ENCODE results near the gene PDX1.

- TF ChIP-seq CTCF (IDR thresholded peaks at IDR 0.05) (no peak), REST (IDR thresholded peaks at IDR 0.05; ENCODE audit: insufficient read depth in 1 of 2, low read depth in 2 of 2, low read length in 1 of 2) (no peak), POLR2AphosphoS5 (IDR thresholded peaks at IDR 0.05; ENCODE audit: low read depth, low read length) (no peak), TCF7L2 (IDR thresholded peaks at IDR 0.05; ENCODE audit: low read depth, low read length) (no peak)
These were observed 8.6 kb downstream of the PDX1 start for GRCh38 chr13:27928353-27928804.
